A673 (cell line): ENCODE data around the gene CENATAC. TPM values are rescaled to one million over a fixed set of nuclear protein-coding genes. Genes with fewer than 3 reads are reported as not detected.
"Not testable (repeated sequence)": the region's sequence is repeated elsewhere in the genome, so short reads cannot be mapped to it uniquely, and the experiment has no call there.

ENCODE experiments used
- BruUV-seq: library from RNA; stranded (reverse); fragments of 400-500 nt; replicated peaks from 2 replicates; lab custom pipeline; 2021; lab: Mats Ljungman, UMichigan
- CTCF ChIA-PET: fragments of 300-600 bp; sonication (Branson Sonifier 250); formaldehyde crosslinking; loops from one replicate; lab custom pipeline; 2022; ENCODE audit warnings: antibody characterized with exemption; lab: Charles Lee
- POLR2A ChIA-PET: fragments of 300-600 bp; sonication (Branson Sonifier 250); formaldehyde crosslinking; loops from one replicate; lab custom pipeline; 2022; ENCODE audit warnings: antibody characterized with exemption; ENCODE audit not compliant: low non-redundant PET; lab: Charles Lee
- DNase-seq: peaks from one replicate; pipeline ENCODE4 v3.0.0-alpha.2; 2015; ENCODE audit warnings: low spot score
- H3K27ac ChIP-seq: fragments of 200-600 bp; sonication (generic); 2 replicates; pipeline ENCODE4 v1.5.1; 2016; ENCODE audit warnings: mixed run types, low read depth, mild to moderate bottlenecking, mixed read lengths, antibody characterized with exemption, low read length; ENCODE audit not compliant: poor library complexity, severe bottlenecking
- H3K27me3 ChIP-seq: fragments of 200-600 bp; sonication (generic); replicated peaks from 2 replicates; pipeline ENCODE4 v1.6.1; 2017; ENCODE audit warnings: mixed run types, low read depth, mild to moderate bottlenecking, mixed read lengths, antibody characterized with exemption, low read length; ENCODE audit not compliant: insufficient read depth, poor library complexity
- H3K36me3 ChIP-seq: fragments of 200-600 bp; sonication (generic); 2 replicates; pipeline ENCODE4 v1.6.1; 2016; ENCODE audit warnings: mixed run types, mild to moderate bottlenecking, mixed read lengths, antibody characterized with exemption, low read length; ENCODE audit not compliant: insufficient read depth, poor library complexity, severe bottlenecking
- H3K4me1 ChIP-seq: fragments of 200-600 bp; sonication (generic); 2 replicates; pipeline ENCODE4 v1.6.1; 2017; ENCODE audit warnings: mixed run types, mild to moderate bottlenecking, mixed read lengths, antibody characterized with exemption, low read length; ENCODE audit not compliant: insufficient read depth, poor library complexity, severe bottlenecking
- H3K4me3 ChIP-seq: fragments of 200-600 bp; sonication (generic); 2 replicates; pipeline ENCODE4 v1.5.1; 2016; ENCODE audit warnings: low read depth, mixed run types, mild to moderate bottlenecking, mixed read lengths, low read length; ENCODE audit not compliant: poor library complexity, severe bottlenecking
- H3K9me3 ChIP-seq: fragments of 200-600 bp; sonication (generic); 2 replicates; pipeline ENCODE4 v1.6.1; 2016; ENCODE audit warnings: mixed run types, low read depth, mild to moderate bottlenecking, mixed read lengths, antibody characterized with exemption, low read length; ENCODE audit not compliant: poor library complexity, severe bottlenecking
- CTCF ChIP-seq: fragments of 300-800, 200-600 bp; sonication (generic); conservative IDR thresholded peaks from 2 replicates; pipeline ENCODE4 v1.5.1; 2017; ENCODE audit warnings: low read depth, mild to moderate bottlenecking, antibody characterized with exemption, low read length, moderate library complexity, mixed read lengths
- EZH2 ChIP-seq: fragments of 200-600 bp; sonication (generic); IDR thresholded peaks from 2 replicates; pipeline ENCODE4 v1.6.1; 2017; ENCODE audit warnings: borderline replicate concordance, low read depth, mild to moderate bottlenecking, mixed read lengths, antibody characterized with exemption, low read length; ENCODE audit not compliant: poor library complexity, severe bottlenecking
- intact Hi-C: fragments of 100-400 bp; cut with micrococcal nuclease; formaldehyde crosslinking; loops from one replicate; pipeline ENCODE4 v1.10.0; 2022; ENCODE audit not compliant: unreplicated experiment
- total RNA-seq: library from RNA; stranded (reverse); gene quantifications from 2 replicates; pipeline ENCODE4 v1.2.3, GENCODE V29; 2021

CENATAC gene
- total RNA-seq, 1 experiment from 2014 or later: 57.4 TPM

DNA sequence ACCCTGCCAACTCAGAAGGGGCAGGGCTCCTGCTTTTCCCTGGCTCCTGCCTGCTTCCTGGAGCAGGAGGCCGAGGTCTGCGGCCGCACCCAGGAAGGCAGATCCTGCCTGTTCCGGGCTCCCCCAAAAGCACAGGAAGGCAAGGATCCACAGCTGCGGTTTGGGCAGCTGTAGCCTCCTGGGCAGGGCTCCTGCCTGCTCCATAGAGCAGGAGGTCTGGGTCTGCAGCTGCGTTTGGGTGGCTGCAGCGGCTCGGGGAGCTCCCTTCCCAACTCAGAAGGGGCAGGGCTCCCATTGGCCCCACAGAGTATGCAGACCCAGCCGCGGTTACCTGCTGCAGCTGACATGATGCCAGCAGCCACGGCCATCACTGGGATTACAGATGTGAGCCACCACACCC, 36.3 kb upstream of the CENATAC start:
- Histone ChIP-seq H3K27me3 (no peaks in the 10 kb centered on the region), H3K36me3 (no peaks in the 10 kb centered on the region), H3K27ac (no peak overlapping the region), H3K4me1 (no peaks in the 10 kb centered on the region), H3K9me3 (no peaks in the 10 kb centered on the region), H3K4me3 (no peak overlapping the region)
- TF ChIP-seq EZH2: no peak
- no peak for TF ChIP-seq CTCF
- intact Hi-C loops: loop anchor here (5.0 kb wide), 1 partner anchor 51 kb away; no protein-coding TSS in a partner anchor
- POLR2A ChIA-PET: no interaction called here
- no TSS peak for BruUV-seq
- DNase-seq: no peak
- CTCF ChIA-PET: no interaction called here

DNA sequence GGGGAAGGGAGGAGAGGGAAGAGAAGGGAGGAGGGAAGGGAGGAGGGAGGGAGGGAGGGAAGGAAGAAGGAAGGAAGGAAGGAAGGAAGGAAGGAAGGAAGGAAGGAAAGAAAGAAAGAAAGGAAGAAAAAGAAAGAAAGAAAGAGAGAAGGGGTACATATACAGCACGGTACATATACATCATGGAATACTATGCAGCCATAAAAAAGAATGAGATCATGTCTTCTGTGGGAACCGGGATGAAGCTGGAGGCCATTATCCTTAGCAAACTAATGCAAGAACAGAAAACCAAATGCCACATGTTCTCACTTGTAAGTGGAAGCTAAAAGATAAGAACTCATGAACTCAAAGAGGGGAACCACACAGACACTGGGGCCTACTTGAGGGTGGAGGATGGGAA, 28.4 kb upstream of the CENATAC start:
- H3K27me3 ChIP-seq, H3K4me1 ChIP-seq, H3K27ac ChIP-seq, H3K9me3 ChIP-seq, BruUV-seq, intact Hi-C loops, H3K36me3 ChIP-seq, H3K4me3 ChIP-seq, DNase-seq, POLR2A ChIA-PET: not testable (repeated sequence)
- CTCF ChIA-PET: interaction anchor here (0.7 kb wide), 1 partner anchor 60 kb away, joined by 3 read pairs; no protein-coding TSS in a partner anchor

DNA sequence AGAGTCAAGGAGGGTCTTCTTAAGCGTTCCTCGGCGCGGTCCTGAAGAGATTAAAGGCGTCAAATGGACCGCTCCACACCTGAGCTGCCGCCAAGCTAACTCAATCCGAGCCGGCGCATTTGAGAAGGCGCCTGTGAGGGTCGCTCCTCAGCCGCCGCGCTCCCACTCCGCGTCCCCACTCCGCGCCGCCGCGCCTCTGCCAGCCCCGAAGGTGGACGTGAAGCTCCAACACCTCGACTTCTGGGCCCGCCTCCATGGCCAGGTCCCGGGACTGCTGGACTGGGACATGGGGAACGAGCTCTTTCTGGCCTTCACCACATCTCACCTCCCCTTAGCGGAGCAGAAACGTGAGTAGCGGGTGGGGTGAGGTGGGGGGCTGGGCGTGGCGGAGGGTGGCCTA, 26.3 kb upstream of the CENATAC start, which contains the start of gene FOXR1:
FOXR1 (plus strand) TSS at position 116 of the 400 bp plus-strand sequence; CDS start at position 287, 171 bp downstream.
- DNase-seq: no peak
- no TSS peak for BruUV-seq
- Histone ChIP-seq H3K27ac (no peak within 1 kb of the TSS), H3K9me3 (no peaks in the 10 kb centered on the region), H3K4me3 (no peak within 1 kb of the TSS), H3K27me3 (no peaks in the 10 kb centered on the region), H3K36me3 (no peaks in the 10 kb centered on the region), H3K4me1 (no peaks in the 10 kb centered on the region)
- intact Hi-C loops: no loop called here
- ChIA-PET POLR2A (no interaction called here), CTCF (interaction anchor here (0.6 kb wide), 1 partner anchor 126 kb away, joined by 9 read pairs; no protein-coding TSS in a partner anchor)
- TF ChIP-seq CTCF (no peak), EZH2 (no peak)

DNA sequence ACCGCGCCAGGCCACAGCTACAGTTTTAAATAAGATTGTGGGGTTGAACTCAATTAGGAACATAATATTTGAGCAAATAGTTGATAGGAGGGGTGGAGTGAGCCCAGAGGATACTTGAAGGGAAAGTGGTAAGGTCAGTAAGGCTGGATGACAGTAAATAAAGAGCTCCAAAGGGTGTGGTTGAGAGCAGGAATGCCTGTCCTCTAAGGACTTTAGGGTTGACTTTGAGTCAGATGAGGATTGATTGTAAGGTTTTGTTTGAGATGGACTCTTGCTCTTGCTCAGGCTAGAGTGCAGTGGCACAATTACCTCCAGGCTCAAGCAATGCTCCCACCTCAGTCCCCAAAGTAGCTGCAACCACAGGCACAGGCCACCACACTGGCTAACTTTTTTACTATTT, 24.0 kb upstream of the CENATAC start:
- Histone ChIP-seq H3K4me3 (no peak overlapping the region), H3K27me3 (no peaks in the 10 kb centered on the region), H3K9me3 (no peaks in the 10 kb centered on the region), H3K27ac (no peak overlapping the region), H3K4me1 (no peaks in the 10 kb centered on the region), H3K36me3 (no peaks in the 10 kb centered on the region)
- no peak for DNase-seq
- POLR2A ChIA-PET: no interaction called here
- CTCF ChIA-PET: no interaction called here
- intact Hi-C loops: no loop called here
- BruUV-seq: no TSS peak
- TF ChIP-seq CTCF (no peak), EZH2 (no peak)
